SW 1271 (cell line): ENCODE data around the gene QRICH1.

Experiments used
- DNase-seq, 2 experiments: peaks; one replicate each; lab custom pipeline; 2025; lab: John Stamatoyannopoulos, UW

Gene QRICH1

GRCh38 chr3:49032646-49033304, 61.1 kb downstream of the QRICH1 start:
- no peak for DNase-seq

GRCh38 chr3:49030321-49030720, 63.5 kb downstream of the QRICH1 start:
- no peak for DNase-seq

- DNase-seq = no peak
Observed at GRCh38 chr3:49029563-49029884, 64.3 kb downstream of the QRICH1 start.

- DNase-seq = peak; percentile 24 to 82
Observed at GRCh38 chr3:49028673-49029562, 65.0 kb downstream of the QRICH1 start, which contains the start of gene IMPDH2. Gene IMPDH2 (minus strand): TSS chr3:49029398. CDS start chr3:49029350, 48 bp downstream.

- DNase-seq = no peak
Observed at GRCh38 chr3:49028298-49028672, 65.6 kb downstream of the QRICH1 start.

GRCh38 chr3:49027634-49028033, 66.2 kb downstream of the QRICH1 start:
- DNase-seq = no peak

GRCh38 chr3:49026536-49026935, 67.3 kb downstream of the QRICH1 start:
- no peak for DNase-seq

- no peak for DNase-seq
Observed at GRCh38 chr3:49025793-49026520, 67.9 kb downstream of the QRICH1 start.

GRCh38 chr3:49025005-49025792, 68.7 kb downstream of the QRICH1 start:
- DNase-seq = no peak

- no peak for DNase-seq
Observed at GRCh38 chr3:49024449-49024848, 69.4 kb downstream of the QRICH1 start.

GRCh38 chr3:49023775-49024174, 70.1 kb downstream of the QRICH1 start:
- DNase-seq = no peak

- no peak for DNase-seq
Observed at GRCh38 chr3:49022688-49023171, 71.1 kb downstream of the QRICH1 start.

- peak; percentile 63 to 78 for DNase-seq
Observed at GRCh38 chr3:49021813-49022687, 71.8 kb downstream of the QRICH1 start, which contains the start of gene NDUFAF3. Gene NDUFAF3 (plus strand): TSS chr3:49022121. CDS start chr3:49022145, 24 bp downstream.

- DNase-seq = peak; percentile 76 to 91
Observed at GRCh38 chr3:49021213-49021812, 72.6 kb downstream of the QRICH1 start.

- DNase-seq = no peak
Observed at GRCh38 chr3:49020330-49021212, 73.3 kb downstream of the QRICH1 start.

- DNase-seq = peak in 1 of 2 experiments; percentile 23
Observed at GRCh38 chr3:49019941-49020329, 73.9 kb downstream of the QRICH1 start.

- peak in 1 of 2 experiments; percentile 42 for DNase-seq
Observed at GRCh38 chr3:49018707-49019006, 75.2 kb downstream of the QRICH1 start.

GRCh38 chr3:49017971-49018706, 75.7 kb downstream of the QRICH1 start, which contains the start of gene DALRD3:
Gene DALRD3 (minus strand): TSS chr3:49018580. CDS start chr3:49018564, 16 bp downstream.
- DNase-seq = peak; percentile 50 to 60
